GM23338 (cell line): Measurements from ENCODE around the gene TLCD4. TPM values are rescaled to one million over a fixed set of nuclear protein-coding genes. Genes with fewer than 3 reads are reported as not detected.
A peak's percentile ranks its signal among the peaks of the same experiment; 100 is the strongest.

Experiments
- ATAC-seq: fragments of 200-7000 bp; cut with Tn5 transposase; 3 replicates; pipeline ENCODE4 v1.9.1; 2020
- DNase-seq: peaks from one replicate; pipeline ENCODE4 v3.0.0-alpha.2; 2015; ENCODE audit warnings: low spot score
- H2AFZ ChIP-seq: fragments of 200-600 bp; sonication (generic); 2 replicates; pipeline ENCODE4 v1.8.0; 2016; ENCODE audit warnings: antibody characterized with exemption, mild to moderate bottlenecking, moderate library complexity
- H3F3A ChIP-seq: fragments of 200-600 bp; sonication (generic); replicated peaks from 2 replicates; pipeline ENCODE4 v1.8.0; 2017; ENCODE audit warnings: antibody characterized with exemption, mixed run types, low read depth
- H3K27ac ChIP-seq: fragments of 200-600 bp; sonication (generic); 2 replicates; pipeline ENCODE4 v1.6.1; 2016; ENCODE audit warnings: low read depth
- H3K27me3 ChIP-seq: fragments of 200-600 bp; sonication (generic); 2 replicates; pipeline ENCODE4 v1.8.0; 2016; ENCODE audit warnings: mild to moderate bottlenecking, mixed run types, moderate library complexity; ENCODE audit not compliant: insufficient read depth
- H3K36me3 ChIP-seq: fragments of 200-600 bp; sonication (generic); 2 replicates; pipeline ENCODE4 v1.8.0; 2016; ENCODE audit warnings: mild to moderate bottlenecking; ENCODE audit not compliant: insufficient read depth
- H3K4me1 ChIP-seq: fragments of 200-600 bp; sonication (generic); 2 replicates; pipeline ENCODE4 v1.8.0; 2016; ENCODE audit warnings: mild to moderate bottlenecking, moderate library complexity; ENCODE audit not compliant: insufficient read depth
- H3K4me2 ChIP-seq: fragments of 200-600 bp; sonication (generic); 2 replicates; pipeline ENCODE4 v1.7.1; 2017; ENCODE audit warnings: mixed run types
- H3K4me3 ChIP-seq: fragments of 200-600 bp; sonication (generic); 2 replicates; pipeline ENCODE4 v1.6.1; 2016; ENCODE audit warnings: mixed run types
- H3K79me2 ChIP-seq: fragments of 200-600 bp; sonication (generic); replicated peaks from 2 replicates; pipeline ENCODE4 v1.8.0; 2017; ENCODE audit warnings: mild to moderate bottlenecking; ENCODE audit not compliant: insufficient read depth
- H3K9me2 ChIP-seq: fragments of 200-600 bp; sonication (generic); 2 replicates; pipeline ENCODE4 v1.8.0; 2017; ENCODE audit not compliant: insufficient read depth
- H4K20me1 ChIP-seq: fragments of 200-600 bp; sonication (generic); replicated peaks from 2 replicates; pipeline ENCODE4 v1.8.0; 2017; ENCODE audit warnings: mild to moderate bottlenecking; ENCODE audit not compliant: insufficient read depth
- H3K27ac Mint-ChIP-seq: 2 replicates; pipeline ENCODE4 v1.8.0; 2020; ENCODE audit warnings: inconsistent platforms, mild to moderate bottlenecking, moderate library complexity, mixed read lengths
- H3K27me3 Mint-ChIP-seq: 3 replicates; pipeline ENCODE4 v1.8.0; 2022; ENCODE audit warnings: low read depth, mild to moderate bottlenecking, moderate library complexity, mixed read lengths, inconsistent platforms; ENCODE audit not compliant: insufficient read depth, poor library complexity
- H3K36me3 Mint-ChIP-seq: 3 replicates; pipeline ENCODE4 v1.8.0; 2021; ENCODE audit warnings: low read depth, mild to moderate bottlenecking, inconsistent platforms, moderate library complexity, mixed read lengths
- H3K4me1 Mint-ChIP-seq: 3 replicates; pipeline ENCODE4 v1.8.0; 2020; ENCODE audit warnings: mild to moderate bottlenecking, inconsistent platforms, mixed read lengths
- H3K4me3 Mint-ChIP-seq: 3 replicates; pipeline ENCODE4 v1.8.0; 2021; ENCODE audit warnings: moderate library complexity, mild to moderate bottlenecking, inconsistent platforms, mixed read lengths
- H3K9me3 Mint-ChIP-seq: 3 replicates; pipeline ENCODE4 v1.8.0; 2020; ENCODE audit warnings: moderate library complexity, mild to moderate bottlenecking, inconsistent platforms, mixed read lengths
- CREB1 ChIP-seq: fragments of 250-450 bp; sonication (Bioruptor Pico); IDR thresholded peaks from 2 replicates; pipeline ENCODE4 v1.5.0; 2020; ENCODE audit warnings: low read depth, mild to moderate bottlenecking, moderate library complexity
- CTCF ChIP-seq, 2 experiments: fragments of 200-600 bp in 1 of 2; sonication (generic) in 1 of 2; conservative IDR thresholded peaks; 2 replicates each; pipeline versions ENCODE4 v1.5.1 to v1.6.1; 2016 to 2017; ENCODE audit warnings: antibody characterized with exemption in 2 of 2, low read depth in 2 of 2, mild to moderate bottlenecking in 2 of 2, moderate library complexity in 1 of 2
- EZH2 ChIP-seq: fragments of 200-600 bp; sonication (generic); IDR thresholded peaks from one replicate; pipeline ENCODE4 v1.8.0; 2017; ENCODE audit warnings: antibody characterized with exemption, mild to moderate bottlenecking, low read depth; ENCODE audit not compliant: unreplicated experiment
- JUNB ChIP-seq: IDR thresholded peaks from one replicate; pipeline ENCODE4 v1.6.1; 2016; ENCODE audit warnings: antibody characterized with exemption; ENCODE audit not compliant: unreplicated experiment
- NANOG ChIP-seq: IDR thresholded peaks from 2 replicates; pipeline ENCODE4 v1.6.1; 2016; ENCODE audit warnings: antibody characterized with exemption, borderline replicate concordance
- ZNF462 ChIP-seq: fragments of 250-450 bp; sonication (Bioruptor Pico); IDR thresholded peaks from 2 replicates; pipeline ENCODE4 v1.5.0; 2020; ENCODE audit warnings: mild to moderate bottlenecking, moderate library complexity
- long read RNA-seq: library from polyadenylated mRNA; unstranded; transcript quantifications from one replicate; pipeline ENCODE4 v2.0.0, GENCODE V29; 2020; ENCODE audit not compliant: unreplicated experiment
- polyA plus RNA-seq: library from polyadenylated mRNA; unstranded; fragments of >200 nt; fragmentation: Nextera tagmentation; extraction: Ambion mirVana; gene quantifications from 2 replicates; pipeline ENCODE4 v1.2.1, GENCODE V29; 2016
- total RNA-seq: library from RNA; depleted of rRNA; stranded (reverse); fragments of >200 nt; shearing (Covaris generic); gene quantifications from 2 replicates; pipeline ENCODE4 v1.2.3, GENCODE V29; 2014; rRNA removed
- TF ChIP-seq, protein P1 (sequence below): IDR thresholded peaks from one replicate; pipeline ENCODE4 v1.6.1; 2018; ENCODE audit warnings: antibody characterized with exemption; ENCODE audit not compliant: unreplicated experiment

Gene TLCD4
- total RNA-seq (3.5 and 4.5 TPM in 2 replicates), polyA plus RNA-seq (2.8 and 4.2 TPM in 2 replicates)
- long read RNA-seq, full-length matches to known transcripts: 1 of 2 reads
- long read RNA-seq, partial matches to known transcripts: 0 of 2 reads
- long read RNA-seq, other reads (novel, unspliced or antisense): 1 of 2 reads

DNA sequence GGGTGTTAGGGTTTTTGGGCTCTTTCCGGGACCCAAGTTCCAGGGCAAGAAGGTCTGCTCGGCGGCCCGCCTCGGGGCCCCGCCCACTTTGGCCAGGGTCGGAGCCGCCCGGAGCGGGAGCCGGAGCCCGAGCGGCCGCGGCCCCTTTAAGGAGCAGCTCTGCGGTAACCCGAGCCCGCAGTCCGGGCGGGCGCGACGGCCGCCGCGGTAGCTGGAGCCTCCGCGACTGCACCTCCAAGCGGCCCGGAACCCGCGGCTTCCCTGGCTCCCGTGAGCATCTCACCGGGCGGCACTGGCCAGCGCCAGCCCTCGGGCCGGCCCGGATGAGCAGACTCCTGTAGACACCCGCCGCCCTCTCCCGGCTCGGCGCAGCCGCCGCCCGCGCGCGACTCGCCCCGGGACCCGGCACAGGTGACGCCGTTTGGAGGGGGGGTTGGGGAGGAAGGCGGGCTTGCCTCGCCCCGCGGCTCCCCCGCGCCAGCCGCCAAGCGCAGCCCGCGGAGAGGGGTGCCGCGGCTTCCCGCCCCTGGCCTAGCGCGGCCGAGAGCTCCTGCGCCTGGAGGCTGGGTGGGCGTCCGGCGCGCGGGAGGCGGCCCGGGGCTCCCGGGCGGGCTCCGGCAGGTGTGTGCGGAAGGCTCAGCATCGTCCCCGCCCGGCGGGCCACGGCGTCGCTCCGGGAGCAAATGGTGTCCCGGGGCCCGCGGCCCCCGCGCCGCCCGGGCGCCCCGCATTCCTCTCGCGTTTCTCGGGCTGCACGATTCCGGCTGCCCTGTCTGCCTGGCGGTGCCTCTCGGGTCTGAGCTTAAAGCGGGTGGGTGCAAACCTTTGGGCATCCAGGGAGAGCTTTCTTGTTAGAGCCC lies at the start of gene TLCD4:
Gene TLCD4 (plus strand): TSS at position 149 of the 860 bp plus-strand sequence. CDS start 26,547 bp downstream, outside the sequence.
- Histone ChIP-seq H3K4me3 (peak within 1 kb of the TSS; percentile 93), H3K27ac (peak within 1 kb of the TSS; percentile 86), H3K4me2 (peak within 1 kb of the TSS; percentile 90), H3F3A (peaks cover 4% of the 10 kb centered on the region; the same call in 1 of the 2 replicates), H3K9me2 (no peaks in the 10 kb centered on the region), H3K27me3 (peaks cover 15% of the 10 kb centered on the region), H3K4me1 (peaks cover 17% of the 10 kb centered on the region), H2AFZ (peak within 1 kb of the TSS; percentile 100), H3K79me2 (peaks cover 6% of the 10 kb centered on the region; the same call in 1 of the 2 replicates), H4K20me1 (no peaks in the 10 kb centered on the region; the same call in 1 of the 2 replicates), H3K36me3 (no peaks in the 10 kb centered on the region)
- peaks cover 13% of the 10 kb centered on the region for H3K27me3 Mint-ChIP-seq
- H3K27ac Mint-ChIP-seq: peak within 1 kb of the TSS; percentile 66
- no peaks in the 10 kb centered on the region for H3K9me3 Mint-ChIP-seq
- peak; percentile 95 for ATAC-seq
- peaks cover 17% of the 10 kb centered on the region for H3K4me1 Mint-ChIP-seq
- no peak for TF ChIP-seq ZNF462 (CRISPR knock-in tag)
- 0 out of 2 replicates have a peak, but pooled peaks have one; percentile 22 for TF ChIP-seq CREB1 (CRISPR knock-in tag)
- H3K4me3 Mint-ChIP-seq: peak within 1 kb of the TSS; percentile 89
- no peaks in the 10 kb centered on the region for H3K36me3 Mint-ChIP-seq
- peak; percentile 88 for DNase-seq

- Histone ChIP-seq H3K27ac (no peak overlapping the region), H3K4me3 (no peak overlapping the region), H4K20me1 (no peaks in the 10 kb centered on the region), H3F3A (no peaks in the 10 kb centered on the region), H3K4me1 (peaks cover 6% of the 10 kb centered on the region; the same call in 1 of the 2 replicates), H3K36me3 (no peaks in the 10 kb centered on the region), H3K4me2 (no peak overlapping the region), H2AFZ (no peak overlapping the region), H3K27me3 (no peaks in the 10 kb centered on the region), H3K9me2 (no peaks in the 10 kb centered on the region), H3K79me2 (no peaks in the 10 kb centered on the region)
- Mint-ChIP-seq H3K9me3 (no peaks in the 10 kb centered on the region), H3K4me1 (peaks cover 2% of the 10 kb centered on the region; the same call in 1 of the 3 replicates), H3K36me3 (no peaks in the 10 kb centered on the region), H3K27ac (no peak overlapping the region), H3K4me3 (no peak overlapping the region), H3K27me3 (peaks cover 3% of the 10 kb centered on the region)
- ATAC-seq (no peak), DNase-seq (no peak)
- TF ChIP-seq JUNB (no peak), EZH2 (no peak), NANOG (no peak), CTCF (conservative IDR thresholded peaks at IDR 0.05; ENCODE audit: low read depth in 2 of 2) (no peak)
- TF ChIP-seq, protein P1, sequence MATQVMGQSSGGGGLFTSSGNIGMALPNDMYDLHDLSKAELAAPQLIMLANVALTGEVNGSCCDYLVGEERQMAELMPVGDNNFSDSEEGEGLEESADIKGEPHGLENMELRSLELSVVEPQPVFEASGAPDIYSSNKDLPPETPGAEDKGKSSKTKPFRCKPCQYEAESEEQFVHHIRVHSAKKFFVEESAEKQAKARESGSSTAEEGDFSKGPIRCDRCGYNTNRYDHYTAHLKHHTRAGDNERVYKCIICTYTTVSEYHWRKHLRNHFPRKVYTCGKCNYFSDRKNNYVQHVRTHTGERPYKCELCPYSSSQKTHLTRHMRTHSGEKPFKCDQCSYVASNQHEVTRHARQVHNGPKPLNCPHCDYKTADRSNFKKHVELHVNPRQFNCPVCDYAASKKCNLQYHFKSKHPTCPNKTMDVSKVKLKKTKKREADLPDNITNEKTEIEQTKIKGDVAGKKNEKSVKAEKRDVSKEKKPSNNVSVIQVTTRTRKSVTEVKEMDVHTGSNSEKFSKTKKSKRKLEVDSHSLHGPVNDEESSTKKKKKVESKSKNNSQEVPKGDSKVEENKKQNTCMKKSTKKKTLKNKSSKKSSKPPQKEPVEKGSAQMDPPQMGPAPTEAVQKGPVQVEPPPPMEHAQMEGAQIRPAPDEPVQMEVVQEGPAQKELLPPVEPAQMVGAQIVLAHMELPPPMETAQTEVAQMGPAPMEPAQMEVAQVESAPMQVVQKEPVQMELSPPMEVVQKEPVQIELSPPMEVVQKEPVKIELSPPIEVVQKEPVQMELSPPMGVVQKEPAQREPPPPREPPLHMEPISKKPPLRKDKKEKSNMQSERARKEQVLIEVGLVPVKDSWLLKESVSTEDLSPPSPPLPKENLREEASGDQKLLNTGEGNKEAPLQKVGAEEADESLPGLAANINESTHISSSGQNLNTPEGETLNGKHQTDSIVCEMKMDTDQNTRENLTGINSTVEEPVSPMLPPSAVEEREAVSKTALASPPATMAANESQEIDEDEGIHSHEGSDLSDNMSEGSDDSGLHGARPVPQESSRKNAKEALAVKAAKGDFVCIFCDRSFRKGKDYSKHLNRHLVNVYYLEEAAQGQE: no peak
These were observed 49.6 kb upstream of the TLCD4 start for GRCh38 chr1:95067568-95067967.
